HepG2 (cell line): ENCODE results near the gene GRID1. TPM values are rescaled to one million over a fixed set of nuclear protein-coding genes. Genes with fewer than 3 reads are reported as not detected.

ENCODE experiments used
- ATAC-seq: fragments of 200-7000 bp; cut with Tn5 transposase; 3 replicates; pipeline ENCODE4 v1.9.1; 2020; ENCODE audit warnings: mild to moderate bottlenecking, moderate library complexity
- BruUV-seq: library from RNA; stranded (reverse); fragments of 400-500 nt; replicated peaks from 2 replicates; lab custom pipeline; 2021; lab: Mats Ljungman, UMichigan
- CTCF ChIA-PET: fragments of 300-600 bp; formaldehyde crosslinking; extraction: SDS; loops from one replicate; lab custom pipeline; 2021; ENCODE audit warnings: low total read pairs, inconsistent platforms, low intra/inter-chr PET ratio; lab: Yijun Ruan, JAX
- POLR2A ChIA-PET: fragments of 350-600 bp; sonication (Branson Sonifier 250); formaldehyde crosslinking; loops from one replicate; lab custom pipeline; 2020; ENCODE audit warnings: antibody characterized with exemption, inconsistent platforms; lab: Yijun Ruan, JAX
- DNase-seq: peaks from one replicate; pipeline ENCODE4 v3.0.0-alpha.2; 2015; ENCODE audit warnings: low spot score
- FAIRE-seq: peaks from 3 replicates; lab custom pipeline; 2011; peaks lifted over from hg19 to GRCh38; lab: Jason Lieb, UNC
- H2AFZ ChIP-seq: one replicate; pipeline ENCODE4 v1.6.1; 2011; ENCODE audit warnings: low read length, inconsistent platforms
- H3K27ac ChIP-seq: fragments of 300-600 bp; 3 replicates; pipeline ENCODE4 v1.8.0; 2011; ENCODE audit warnings: mixed run types, mild to moderate bottlenecking, mixed read lengths, low read length, inconsistent platforms; ENCODE audit not compliant: insufficient read depth; ENCODE audit errors: extremely low read length
- H3K27me3 ChIP-seq, 2 experiments: fragments of 200-600 bp in 1 of 2; 2 replicates in 1 of 2; 3 replicates in 1 of 2; pipeline versions ENCODE4 v1.6.0 to v1.8.0; 2011; ENCODE audit warnings: low read length in 2 of 2, mild to moderate bottlenecking in 2 of 2, moderate library complexity in 2 of 2, inconsistent platforms in 1 of 2; ENCODE audit not compliant: insufficient read depth in 2 of 2, control insufficient read depth in 1 of 2
- H3K36me3 ChIP-seq, 2 experiments: fragments of 200-600 bp in 1 of 2; replicated peaks in 1 of 2; 2 replicates in 1 of 2; 3 replicates in 1 of 2; pipeline versions ENCODE4 v1.5.1 to v1.8.0; 2011; ENCODE audit warnings: low read length in 2 of 2, inconsistent platforms in 1 of 2; ENCODE audit not compliant: insufficient read depth in 2 of 2, control insufficient read depth in 1 of 2
- H3K4me1 ChIP-seq: 2 replicates; pipeline ENCODE4 v1.5.1; 2012; ENCODE audit warnings: low read length, inconsistent platforms; ENCODE audit not compliant: insufficient read depth
- H3K4me2 ChIP-seq: 2 replicates; pipeline ENCODE4 v1.6.0; 2011; ENCODE audit warnings: low read depth, low read length, inconsistent platforms
- H3K4me3 ChIP-seq, 3 experiments: fragments of 200-600 bp in 1 of 3; sonication (generic), shearing (Covaris generic) in 1 of 3; replicated peaks in 1 of 3; 2 replicates each; pipeline ENCODE4 v1.5.1; 2011 to 2016; ENCODE audit warnings: low read length in 3 of 3, inconsistent platforms in 2 of 3, low read depth in 2 of 3, mild to moderate bottlenecking in 2 of 3, control low read depth in 1 of 3, mixed read lengths in 1 of 3; ENCODE audit not compliant: insufficient read depth in 1 of 3
- H3K79me2 ChIP-seq: one replicate; pipeline ENCODE4 v1.6.1; 2011; ENCODE audit warnings: low read length, inconsistent platforms; ENCODE audit not compliant: insufficient read depth
- H3K9ac ChIP-seq: 2 replicates; pipeline ENCODE4 v1.6.0; 2011; ENCODE audit warnings: mild to moderate bottlenecking, low read depth, low read length, inconsistent platforms; ENCODE audit not compliant: insufficient read depth
- H3K9me3 ChIP-seq: 2 replicates; pipeline ENCODE4 v1.5.1; 2012; ENCODE audit warnings: mild to moderate bottlenecking, low read length
- H4K20me1 ChIP-seq: 2 replicates; pipeline ENCODE4 v1.6.0; 2011; ENCODE audit warnings: inconsistent platforms, mild to moderate bottlenecking, low read length, moderate library complexity; ENCODE audit not compliant: insufficient read depth
- ATF5 ChIP-seq: sonication (generic); formaldehyde crosslinking; IDR thresholded peaks from 2 replicates; pipeline ENCODE4 v1.4.0; 2020; ENCODE audit warnings: mild to moderate bottlenecking, low read depth, missing genetic modification reagents
- CHD2 ChIP-seq: IDR thresholded peaks from 2 replicates; pipeline ENCODE4 v1.6.1; 2011; ENCODE audit warnings: low read depth, low read length, improper control_type of control experiment
- CREM ChIP-seq, 2 experiments: sonication (generic) in 1 of 2; formaldehyde crosslinking in 1 of 2; IDR thresholded peaks; 2 replicates each; pipeline versions ENCODE4 v1.4.0 to v1.6.1; 2016 to 2020; ENCODE audit warnings: antibody characterized with exemption in 1 of 2, mild to moderate bottlenecking in 1 of 2, missing genetic modification reagents in 1 of 2
- IRX3 ChIP-seq: sonication (generic); formaldehyde crosslinking; IDR thresholded peaks from 2 replicates; pipeline ENCODE4 v1.8.1; 2023; ENCODE audit warnings: mild to moderate bottlenecking, low read depth, missing genetic modification reagents, borderline replicate concordance
- MAZ ChIP-seq, 2 experiments: sonication (generic) in 1 of 2; formaldehyde crosslinking in 1 of 2; IDR thresholded peaks; 2 replicates each; pipeline versions ENCODE4 v1.5.0 to v1.6.1; 2012 to 2020; ENCODE audit warnings: low read depth in 2 of 2, mild to moderate bottlenecking in 2 of 2, borderline replicate concordance in 1 of 2, improper control_type of control experiment in 1 of 2, low read length in 1 of 2, missing genetic modification reagents in 1 of 2, moderate library complexity in 1 of 2
- NCOA2 ChIP-seq: sonication (generic); formaldehyde crosslinking; IDR thresholded peaks from 2 replicates; pipeline ENCODE4 v1.8.0; 2022; ENCODE audit warnings: inconsistent platforms
- NFE2 ChIP-seq: sonication (generic); formaldehyde crosslinking; IDR thresholded peaks from 2 replicates; pipeline ENCODE4 v1.4.0; 2020; ENCODE audit warnings: missing genetic modification reagents
- TRAFD1 ChIP-seq: sonication (generic); formaldehyde crosslinking; IDR thresholded peaks from 2 replicates; pipeline ENCODE4 v1.5.1; 2020; ENCODE audit warnings: missing genetic modification reagents, mild to moderate bottlenecking, borderline replicate concordance
- XBP1 ChIP-seq: sonication (generic); formaldehyde crosslinking; IDR thresholded peaks from 2 replicates; pipeline ENCODE4 v1.5.0; 2020; ENCODE audit warnings: missing genetic modification reagents
- ZFP37 ChIP-seq: sonication (generic); formaldehyde crosslinking; IDR thresholded peaks from 2 replicates; pipeline ENCODE4 v1.4.0; 2020; ENCODE audit warnings: missing genetic modification reagents, borderline replicate concordance
- ZNF232 ChIP-seq: sonication (generic); formaldehyde crosslinking; IDR thresholded peaks from 2 replicates; pipeline ENCODE4 v1.4.0; 2020; ENCODE audit warnings: missing genetic modification reagents, borderline replicate concordance
- ZNF414 ChIP-seq: sonication (generic); formaldehyde crosslinking; IDR thresholded peaks from 2 replicates; pipeline ENCODE4 v1.5.0; 2020; ENCODE audit warnings: missing genetic modification reagents
- ZNF570 ChIP-seq: sonication (generic); formaldehyde crosslinking; IDR thresholded peaks from 2 replicates; pipeline ENCODE4 v1.4.0; 2020; ENCODE audit warnings: mild to moderate bottlenecking, missing genetic modification reagents, borderline replicate concordance
- ZNF777 ChIP-seq: sonication (generic); formaldehyde crosslinking; IDR thresholded peaks from 2 replicates; pipeline ENCODE4 v1.4.0; 2020; ENCODE audit warnings: missing genetic modification reagents
- ZNF83 ChIP-seq: sonication (generic); formaldehyde crosslinking; IDR thresholded peaks from 2 replicates; pipeline ENCODE4 v1.4.0; 2020; ENCODE audit warnings: missing genetic modification reagents, mild to moderate bottlenecking, borderline replicate concordance
- ZSCAN5A ChIP-seq: sonication (generic); formaldehyde crosslinking; IDR thresholded peaks from 2 replicates; pipeline ENCODE4 v1.8.0; 2022; ENCODE audit warnings: mild to moderate bottlenecking, missing genetic modification reagents, borderline replicate concordance
- WGBS: methylation state at CpG from one replicate; pipeline ENCODE4 v1.1.6; 2017; ENCODE audit warnings: low lambda C conversion rate; 5-methylcytosine and 5-hydroxymethylcytosine counted together
- in situ Hi-C: cut with HindIII; loops from 2 replicates; pipeline ENCODE4 v1.10.0; 2017; ENCODE audit warnings: low pct_unique_long_range_greater_than_20kb; ENCODE audit not compliant: extremely low pct_ligation_motif_present
- intact Hi-C: fragments of 100-400 bp; cut with micrococcal nuclease; formaldehyde crosslinking; loops from one replicate; pipeline ENCODE4 v1.10.0; 2022; ENCODE audit not compliant: unreplicated experiment
- polyA plus RNA-seq, 8 experiments: library from polyadenylated mRNA; depleted of rRNA in 3 of 8; stranded (reverse) in 7 of 8; unstranded in 1 of 8; fragments of >200 nt; fragmentation: Illumina TruSeq in 4 of 8; extraction: Trizol in 4 of 8; gene quantifications; 2 replicates each; pipeline versions ENCODE4 v1.2.1 to v1.2.3, GENCODE V29; 2011 to 2016; ENCODE audit warnings: low read depth in 4 of 8, missing spikeins in 1 of 8, mixed read lengths in 1 of 8; ENCODE audit not compliant: insufficient read depth in 1 of 8
- total RNA-seq, 5 experiments: library from RNA; depleted of rRNA; stranded (reverse); fragments of >200 nt; fragmentation: Illumina TruSeq; extraction: Trizol; gene quantifications; 2 replicates each; pipeline ENCODE4 v1.2.3, GENCODE V29; 2016; ENCODE audit warnings: low read depth in 1 of 5

GRID1 gene
- total and polyA plus RNA-seq, 2 of the 13 experiments (the other 11 are each of a cell fraction or from before 2014, with no cell fraction given): 0.05 TPM; not detected in 1

GRCh38 chr10:86355571-86356038 lies 11.0 kb downstream of the GRID1 start (continued):
- TF ChIP-seq ZSCAN5A (CRISPR knock-in tag): no peak

GRCh38 chr10:86354761-86355540 lies 11.6 kb downstream of the GRID1 start:
- no peaks in the 10 kb centered on the region for H3K4me1 ChIP-seq
- in situ Hi-C loops: no loop called here
- H3K27ac ChIP-seq: no peak overlapping the region
- peaks cover 7 to 38% of the 10 kb centered on the region in 2 experiments; a peak in 3 of 5 replicates for H3K27me3 ChIP-seq
- FAIRE-seq (no peak), ATAC-seq (no peak), DNase-seq (no peak)
- no peak overlapping the region for H3K4me3 ChIP-seq
- no peak overlapping the region for H3K4me2 ChIP-seq
- H4K20me1 ChIP-seq: peaks cover 3% of the 10 kb centered on the region; the same call in 1 of the 2 replicates
- ChIA-PET CTCF (no interaction called here), POLR2A (no interaction called here)
- WGBS: 2% methylated on average over 8 of the region's 9 CpGs
- intact Hi-C loops: no loop called here
- no peaks in the 10 kb centered on the region for H3K79me2 ChIP-seq
- H2AFZ ChIP-seq: no peak overlapping the region
- no TSS peak for BruUV-seq
- H3K9me3 ChIP-seq: no peaks in the 10 kb centered on the region
- no peaks in the 10 kb centered on the region for H3K36me3 ChIP-seq
- H3K9ac ChIP-seq: no peak overlapping the region
- TF ChIP-seq NCOA2 (CRISPR knock-in tag): no peak
- TF ChIP-seq ATF5 (CRISPR knock-in tag): no peak
- TF ChIP-seq CHD2: no peak
- TF ChIP-seq ZNF570 (CRISPR knock-in tag): no peak
- TF ChIP-seq XBP1 (CRISPR knock-in tag): no peak
- no peak for TF ChIP-seq MAZ (IDR thresholded peaks at IDR 0.05; ENCODE audit: borderline replicate concordance, low read depth, low read length)
- TF ChIP-seq MAZ (CRISPR knock-in tag; IDR thresholded peaks at IDR 0.05; ENCODE audit: low read depth): no peak
- no peak for TF ChIP-seq ZNF414
- no peak for TF ChIP-seq CREM (IDR thresholded peaks at IDR 0.05)
- no peak for TF ChIP-seq CREM (CRISPR knock-in tag; IDR thresholded peaks at IDR 0.05)
- no peak for TF ChIP-seq ZNF232 (CRISPR knock-in tag)
- TF ChIP-seq TRAFD1 (CRISPR knock-in tag): no peak
- no peak for TF ChIP-seq ZNF83 (CRISPR knock-in tag)
- TF ChIP-seq ZFP37: no peak
- TF ChIP-seq NFE2 (CRISPR knock-in tag): no peak
- no peak for TF ChIP-seq ZNF777
- TF ChIP-seq IRX3 (CRISPR knock-in tag): no peak
